ENCODE measurements around the gene CYREN.

Gene CYREN

DNA sequence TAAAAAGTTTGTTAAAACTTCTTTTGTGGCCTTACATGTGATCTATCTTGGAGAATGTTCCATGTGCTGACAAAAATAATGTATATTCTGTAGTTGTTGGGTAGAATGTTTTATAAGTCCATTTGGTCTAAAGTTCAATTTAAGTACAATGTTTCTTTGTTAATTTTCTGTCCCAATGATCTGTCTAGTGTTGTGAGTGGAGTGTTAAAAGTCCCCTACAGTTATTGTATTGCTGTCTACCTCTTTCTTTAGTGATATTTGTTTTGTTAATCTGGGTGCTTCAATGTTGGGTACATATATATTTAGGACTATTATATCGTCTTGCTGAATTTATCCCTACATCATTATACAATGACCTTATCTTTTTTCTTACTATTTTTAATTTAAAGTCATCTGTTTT lies 15.8 kb downstream of the CYREN start:
- TF ChIP-seq, protein P1, sequence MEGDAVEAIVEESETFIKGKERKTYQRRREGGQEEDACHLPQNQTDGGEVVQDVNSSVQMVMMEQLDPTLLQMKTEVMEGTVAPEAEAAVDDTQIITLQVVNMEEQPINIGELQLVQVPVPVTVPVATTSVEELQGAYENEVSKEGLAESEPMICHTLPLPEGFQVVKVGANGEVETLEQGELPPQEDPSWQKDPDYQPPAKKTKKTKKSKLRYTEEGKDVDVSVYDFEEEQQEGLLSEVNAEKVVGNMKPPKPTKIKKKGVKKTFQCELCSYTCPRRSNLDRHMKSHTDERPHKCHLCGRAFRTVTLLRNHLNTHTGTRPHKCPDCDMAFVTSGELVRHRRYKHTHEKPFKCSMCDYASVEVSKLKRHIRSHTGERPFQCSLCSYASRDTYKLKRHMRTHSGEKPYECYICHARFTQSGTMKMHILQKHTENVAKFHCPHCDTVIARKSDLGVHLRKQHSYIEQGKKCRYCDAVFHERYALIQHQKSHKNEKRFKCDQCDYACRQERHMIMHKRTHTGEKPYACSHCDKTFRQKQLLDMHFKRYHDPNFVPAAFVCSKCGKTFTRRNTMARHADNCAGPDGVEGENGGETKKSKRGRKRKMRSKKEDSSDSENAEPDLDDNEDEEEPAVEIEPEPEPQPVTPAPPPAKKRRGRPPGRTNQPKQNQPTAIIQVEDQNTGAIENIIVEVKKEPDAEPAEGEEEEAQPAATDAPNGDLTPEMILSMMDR (conservative IDR thresholded peaks at IDR 0.05; ENCODE audit: low read depth, low read length), result no peak
- Histone ChIP-seq H3K27ac (no peak overlapping the region), H3K9ac (no peak overlapping the region), H3K4me2 (no peak overlapping the region), H3K4me3 (IDR thresholded peaks at IDR 0.05; ENCODE audit: insufficient read depth, low read depth, low read length) (no peak overlapping the region), H2AFZ (ENCODE audit: low read depth) (no peak overlapping the region), H3K36me3 (ENCODE audit: insufficient read depth) (no peaks in the 10 kb centered on the region), H3K79me2 (ENCODE audit: insufficient read depth, low read depth) (peaks cover 24% of the 10 kb centered on the region), H3K4me1 (ENCODE audit: low read depth, poor library complexity, severe bottlenecking) (peaks cover 41% of the 10 kb centered on the region), H4K20me1 (ENCODE audit: insufficient read depth) (no peaks in the 10 kb centered on the region), H3K27me3 (ENCODE audit: insufficient read depth, low read depth) (no peaks in the 10 kb centered on the region)

DNA sequence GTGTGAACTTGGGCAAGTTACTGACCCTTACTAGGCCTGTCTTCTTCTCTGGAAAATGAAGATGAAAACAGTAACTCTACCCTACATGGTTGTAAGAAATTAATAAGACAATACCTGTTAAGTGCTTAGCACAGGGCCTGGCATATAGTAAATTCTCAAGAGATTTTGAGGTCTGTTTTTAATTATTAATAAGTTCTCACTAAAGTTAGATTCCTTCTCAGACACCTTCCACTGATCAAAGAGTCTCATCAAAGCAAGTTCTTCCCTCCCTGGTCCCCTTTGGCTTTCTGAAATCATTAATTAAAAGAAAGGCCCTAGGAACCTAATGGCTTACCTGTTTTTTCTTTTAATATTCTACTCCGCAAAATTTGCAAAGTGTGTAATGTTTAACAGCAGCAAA lies 18.1 kb downstream of the CYREN start:
- H2AFZ ChIP-seq (ENCODE audit: low read depth), result no peak overlapping the region
- peaks cover 31% of the 10 kb centered on the region for H3K4me1 ChIP-seq (ENCODE audit: low read depth, poor library complexity, severe bottlenecking)
- H3K79me2 ChIP-seq (ENCODE audit: insufficient read depth, low read depth), result peaks cover 32% of the 10 kb centered on the region
- no peak overlapping the region for H3K4me2 ChIP-seq
- no peaks in the 10 kb centered on the region for H4K20me1 ChIP-seq (ENCODE audit: insufficient read depth)
- H3K36me3 ChIP-seq (ENCODE audit: insufficient read depth), result no peaks in the 10 kb centered on the region
- H3K9ac ChIP-seq, result no peak overlapping the region
- no peak overlapping the region for H3K27ac ChIP-seq
- H3K4me3 ChIP-seq (IDR thresholded peaks at IDR 0.05; ENCODE audit: insufficient read depth, low read depth, low read length), result no peak overlapping the region
- TF ChIP-seq, protein P1 (conservative IDR thresholded peaks at IDR 0.05; ENCODE audit: low read depth, low read length), result no peak
- H3K27me3 ChIP-seq (ENCODE audit: insufficient read depth, low read depth), result no peaks in the 10 kb centered on the region

DNA sequence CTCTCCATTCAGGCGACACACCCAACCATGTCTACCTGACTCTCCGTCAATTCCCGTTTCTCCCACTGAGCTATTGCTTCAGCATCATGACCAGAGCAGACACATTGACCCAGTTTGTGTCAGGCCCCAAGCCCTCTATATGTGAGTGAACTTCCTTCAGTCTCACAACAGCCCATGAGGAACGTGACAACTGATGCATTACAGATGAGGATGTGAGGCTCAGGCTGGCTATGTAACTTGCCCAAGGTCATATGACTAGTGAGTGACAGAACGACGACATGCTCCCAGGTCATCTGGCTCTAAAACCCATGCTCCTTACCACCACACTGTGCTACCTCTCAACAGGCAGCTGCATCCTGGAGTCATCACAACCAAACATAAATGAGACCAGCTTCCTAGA lies 19.0 kb downstream of the CYREN start:
- Histone ChIP-seq H3K27me3 (ENCODE audit: insufficient read depth, low read depth) (no peaks in the 10 kb centered on the region), H2AFZ (ENCODE audit: low read depth) (no peak overlapping the region), H3K9ac (no peak overlapping the region), H3K36me3 (ENCODE audit: insufficient read depth) (no peaks in the 10 kb centered on the region), H3K27ac (no peak overlapping the region), H3K4me1 (ENCODE audit: low read depth, poor library complexity, severe bottlenecking) (peaks cover 36% of the 10 kb centered on the region), H3K4me3 (IDR thresholded peaks at IDR 0.05; ENCODE audit: insufficient read depth, low read depth, low read length) (no peak overlapping the region), H4K20me1 (ENCODE audit: insufficient read depth) (no peaks in the 10 kb centered on the region), H3K4me2 (no peak overlapping the region), H3K79me2 (ENCODE audit: insufficient read depth, low read depth) (peaks cover 32% of the 10 kb centered on the region)
- TF ChIP-seq, protein P1 (conservative IDR thresholded peaks at IDR 0.05; ENCODE audit: low read depth, low read length), result no peak

DNA sequence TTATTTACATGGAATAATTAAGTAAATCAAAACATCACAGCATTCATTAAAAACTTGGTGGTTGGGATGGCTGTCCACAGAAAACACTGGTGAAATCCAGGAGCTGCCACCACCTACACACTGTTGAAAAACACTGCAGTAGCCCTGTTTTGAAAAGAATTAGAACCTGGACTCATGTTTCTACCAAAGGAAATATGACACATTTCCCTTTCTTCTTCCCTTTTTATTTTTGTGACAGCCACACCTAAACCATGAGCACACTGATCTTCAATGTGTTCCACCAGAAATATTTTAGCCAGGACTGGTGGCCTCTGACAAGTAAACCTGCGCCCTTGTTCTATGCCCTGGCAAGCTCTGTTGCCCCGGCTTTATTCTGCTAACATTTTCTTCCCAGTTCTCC lies 19.4 kb downstream of the CYREN start:
- H3K4me2 ChIP-seq, result peak overlapping the region; percentile 96; the same call in 1 of the 2 replicates
- peaks cover 40% of the 10 kb centered on the region for H3K4me1 ChIP-seq (ENCODE audit: low read depth, poor library complexity, severe bottlenecking)
- no peak overlapping the region for H3K27ac ChIP-seq
- no peaks in the 10 kb centered on the region for H3K27me3 ChIP-seq (ENCODE audit: insufficient read depth, low read depth)
- no peak overlapping the region for H3K9ac ChIP-seq
- H3K4me3 ChIP-seq (IDR thresholded peaks at IDR 0.05; ENCODE audit: insufficient read depth, low read depth, low read length), result no peak overlapping the region
- no peak overlapping the region for H2AFZ ChIP-seq (ENCODE audit: low read depth)
- H4K20me1 ChIP-seq (ENCODE audit: insufficient read depth), result no peaks in the 10 kb centered on the region
- no peaks in the 10 kb centered on the region for H3K36me3 ChIP-seq (ENCODE audit: insufficient read depth)
- TF ChIP-seq, protein P1 (conservative IDR thresholded peaks at IDR 0.05; ENCODE audit: low read depth, low read length), result no peak
- peaks cover 32% of the 10 kb centered on the region for H3K79me2 ChIP-seq (ENCODE audit: insufficient read depth, low read depth)

All from KMS-11 (cell line).